ENCODE results near the gene MDFIC. TPM values are rescaled to one million over a fixed set of nuclear protein-coding genes. Genes with fewer than 3 reads are reported as not detected.

The MDFIC gene
- polyA plus RNA-seq, 1 of the 3 experiments (the other 2 are of a cell fraction): 2.8 TPM

DNA sequence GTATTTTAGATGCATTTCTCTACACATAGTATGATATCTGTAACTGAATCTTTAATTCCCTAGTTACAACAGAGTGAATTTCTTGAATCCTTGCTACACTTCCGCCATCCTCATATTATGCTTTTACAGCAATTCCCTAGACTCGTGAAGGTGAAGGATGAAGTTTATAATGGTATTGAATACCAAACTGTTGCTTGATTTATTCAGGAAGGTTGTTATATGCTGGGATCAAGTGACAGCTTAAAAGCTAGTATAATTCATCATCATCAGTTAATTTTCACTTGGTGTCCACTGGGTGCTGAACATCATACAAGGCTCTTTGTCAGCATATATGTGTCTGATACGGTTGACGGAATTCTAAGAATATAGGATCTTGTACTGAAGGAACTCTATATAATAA is 47.2 kb downstream of the MDFIC start (continued):
- TF ChIP-seq FOXJ3 (CRISPR knock-in tag; IDR thresholded peaks at IDR 0.05) (no peak), CHD2 (IDR thresholded peaks at IDR 0.05; ENCODE audit: low read length, partially characterized antibody) (no peak), JUND (IDR thresholded peaks at IDR 0.05) (no peak), MEF2A (IDR thresholded peaks at IDR 0.05; ENCODE audit: borderline replicate concordance, low read depth) (no peak), RXRA (IDR thresholded peaks at IDR 0.05; ENCODE audit: borderline replicate concordance, low read depth) (no peak), NFIC (IDR thresholded peaks at IDR 0.05; ENCODE audit: borderline replicate concordance) (no peak), ELF1 (IDR thresholded peaks at IDR 0.05) (no peak), RAD21 (IDR thresholded peaks at IDR 0.05; ENCODE audit: low read length) (no peak), RCOR1 (IDR thresholded peaks at IDR 0.05; ENCODE audit: low read length) (no peak)

DNA sequence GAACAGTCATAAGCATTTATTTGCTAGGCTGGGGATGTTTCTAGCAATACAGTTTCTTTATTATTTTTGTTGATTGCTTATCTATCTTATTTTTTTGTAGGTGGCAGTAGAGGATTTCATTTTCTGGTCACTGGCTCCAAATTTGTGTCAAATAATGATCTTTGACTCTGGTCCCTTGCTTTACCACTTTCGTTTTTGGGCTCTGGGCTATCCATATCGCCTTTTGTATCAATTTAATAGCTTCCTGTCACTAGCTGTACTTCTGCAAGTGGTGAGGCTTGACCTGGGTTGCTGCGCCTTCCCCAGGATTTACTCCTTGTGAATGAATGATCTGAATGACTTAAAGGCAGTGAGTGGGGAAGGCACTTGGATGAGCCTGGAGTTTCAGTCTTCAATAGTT is 48.4 kb downstream of the MDFIC start:
- Histone ChIP-seq H3K9me2 (no peaks in the 10 kb centered on the region), H2AFZ (ENCODE audit: low read depth) (no peak overlapping the region), H3K9ac (no peak overlapping the region), H3K27ac (ENCODE audit: low read depth in 2 of 2, low read length in 1 of 2) (no peak overlapping the region), H4K20me1 (ENCODE audit: insufficient read depth) (no peaks in the 10 kb centered on the region), H3F3A (replicated peaks; ENCODE audit: insufficient read depth) (no peaks in the 10 kb centered on the region), H3K4me1 (ENCODE audit: control insufficient read depth in 1 of 2, insufficient read depth in 2 of 2, low read depth in 1 of 2, low read length in 1 of 2) (no peaks in the 10 kb centered on the region; a peak in 1 of 4 replicates), H3K9me3 (no peaks in the 10 kb centered on the region), H3K36me3 (replicated peaks in 1 of 2; ENCODE audit: control insufficient read depth in 1 of 2, insufficient read depth in 2 of 2, low read length in 1 of 2) (no peaks in the 10 kb centered on the region), H3K27me3 (ENCODE audit: insufficient read depth) (no peaks in the 10 kb centered on the region; the same call in 1 of the 2 replicates), H3K79me2 (ENCODE audit: insufficient read depth) (no peaks in the 10 kb centered on the region), H3K4me3 (ENCODE audit: low read depth in 2 of 2, low read length in 1 of 2) (no peak overlapping the region), H3K4me2 (no peak overlapping the region)
- POLR2A ChIA-PET: no interaction called here
- no peak for DNase-seq
- TF ChIP-seq TAF1 (IDR thresholded peaks at IDR 0.05; ENCODE audit: borderline replicate concordance, low read depth, low read length): no peak
- no peak for TF ChIP-seq MXI1 (IDR thresholded peaks at IDR 0.05; ENCODE audit: low read depth, low read length)
- TF ChIP-seq YY1 (IDR thresholded peaks at IDR 0.05; ENCODE audit: low read depth): no peak
- TF ChIP-seq, protein P1, sequence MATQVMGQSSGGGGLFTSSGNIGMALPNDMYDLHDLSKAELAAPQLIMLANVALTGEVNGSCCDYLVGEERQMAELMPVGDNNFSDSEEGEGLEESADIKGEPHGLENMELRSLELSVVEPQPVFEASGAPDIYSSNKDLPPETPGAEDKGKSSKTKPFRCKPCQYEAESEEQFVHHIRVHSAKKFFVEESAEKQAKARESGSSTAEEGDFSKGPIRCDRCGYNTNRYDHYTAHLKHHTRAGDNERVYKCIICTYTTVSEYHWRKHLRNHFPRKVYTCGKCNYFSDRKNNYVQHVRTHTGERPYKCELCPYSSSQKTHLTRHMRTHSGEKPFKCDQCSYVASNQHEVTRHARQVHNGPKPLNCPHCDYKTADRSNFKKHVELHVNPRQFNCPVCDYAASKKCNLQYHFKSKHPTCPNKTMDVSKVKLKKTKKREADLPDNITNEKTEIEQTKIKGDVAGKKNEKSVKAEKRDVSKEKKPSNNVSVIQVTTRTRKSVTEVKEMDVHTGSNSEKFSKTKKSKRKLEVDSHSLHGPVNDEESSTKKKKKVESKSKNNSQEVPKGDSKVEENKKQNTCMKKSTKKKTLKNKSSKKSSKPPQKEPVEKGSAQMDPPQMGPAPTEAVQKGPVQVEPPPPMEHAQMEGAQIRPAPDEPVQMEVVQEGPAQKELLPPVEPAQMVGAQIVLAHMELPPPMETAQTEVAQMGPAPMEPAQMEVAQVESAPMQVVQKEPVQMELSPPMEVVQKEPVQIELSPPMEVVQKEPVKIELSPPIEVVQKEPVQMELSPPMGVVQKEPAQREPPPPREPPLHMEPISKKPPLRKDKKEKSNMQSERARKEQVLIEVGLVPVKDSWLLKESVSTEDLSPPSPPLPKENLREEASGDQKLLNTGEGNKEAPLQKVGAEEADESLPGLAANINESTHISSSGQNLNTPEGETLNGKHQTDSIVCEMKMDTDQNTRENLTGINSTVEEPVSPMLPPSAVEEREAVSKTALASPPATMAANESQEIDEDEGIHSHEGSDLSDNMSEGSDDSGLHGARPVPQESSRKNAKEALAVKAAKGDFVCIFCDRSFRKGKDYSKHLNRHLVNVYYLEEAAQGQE (IDR thresholded peaks at IDR 0.05; ENCODE audit: low read depth, low read length): no peak
- CTCF ChIA-PET: no interaction called here
- WGBS (ENCODE audit: low lambda C conversion rate): 7% methylated on average over 3 of the region's 3 CpGs

DNA sequence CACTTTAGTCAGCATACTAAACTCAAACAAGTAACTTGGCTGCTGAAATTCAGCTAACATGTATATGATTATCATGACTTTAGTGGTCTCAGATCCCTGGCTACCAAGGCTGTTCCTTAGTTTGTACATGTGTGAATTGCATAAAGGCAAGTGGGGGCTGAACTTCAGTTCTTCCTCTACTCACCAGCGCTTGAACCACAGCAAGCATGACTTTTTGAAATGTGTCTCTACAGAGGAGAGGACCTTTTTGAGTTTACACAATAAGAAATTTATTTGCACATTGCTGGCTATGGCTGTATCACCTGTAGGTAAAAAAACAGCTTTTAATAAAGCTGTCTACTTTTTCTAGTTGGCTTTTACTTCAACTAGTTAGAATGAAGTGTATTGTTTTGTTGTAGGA is 48.8 kb downstream of the MDFIC start:
- no peak overlapping the region for H3K4me2 ChIP-seq
- DNase-seq: no peak
- no peaks in the 10 kb centered on the region for H3K36me3 ChIP-seq (replicated peaks in 1 of 2; ENCODE audit: control insufficient read depth in 1 of 2, insufficient read depth in 2 of 2, low read length in 1 of 2)
- H3K79me2 ChIP-seq (ENCODE audit: insufficient read depth): no peaks in the 10 kb centered on the region
- no peaks in the 10 kb centered on the region for H4K20me1 ChIP-seq (ENCODE audit: insufficient read depth)
- H3K27ac ChIP-seq (ENCODE audit: low read depth in 2 of 2, low read length in 1 of 2): no peak overlapping the region
- no peak overlapping the region for H3K4me3 ChIP-seq (ENCODE audit: low read depth in 2 of 2, low read length in 1 of 2)
- ChIA-PET POLR2A (no interaction called here), CTCF (no interaction called here)
- H3K9ac ChIP-seq: no peak overlapping the region
- H3K9me2 ChIP-seq: no peaks in the 10 kb centered on the region
- H3K27me3 ChIP-seq (ENCODE audit: insufficient read depth): no peaks in the 10 kb centered on the region; the same call in 1 of the 2 replicates
- no peaks in the 10 kb centered on the region for H3K9me3 ChIP-seq
- no peak overlapping the region for H2AFZ ChIP-seq (ENCODE audit: low read depth)
- H3F3A ChIP-seq (replicated peaks; ENCODE audit: insufficient read depth): no peaks in the 10 kb centered on the region
- WGBS (ENCODE audit: low lambda C conversion rate): 14% methylated on average over 1 of the region's 1 CpG
- H3K4me1 ChIP-seq (ENCODE audit: control insufficient read depth in 1 of 2, insufficient read depth in 2 of 2, low read depth in 1 of 2, low read length in 1 of 2): no peaks in the 10 kb centered on the region; a peak in 1 of 4 replicates
- no peak for TF ChIP-seq YY1 (IDR thresholded peaks at IDR 0.05; ENCODE audit: low read depth)
- TF ChIP-seq NRF1 (IDR thresholded peaks at IDR 0.05; ENCODE audit: low read depth, low read length): no peak
- TF ChIP-seq MXI1 (IDR thresholded peaks at IDR 0.05; ENCODE audit: low read depth, low read length): no peak
- TF ChIP-seq, protein P1 (IDR thresholded peaks at IDR 0.05; ENCODE audit: low read depth, low read length): no peak
- TF ChIP-seq FOXJ3 (CRISPR knock-in tag; IDR thresholded peaks at IDR 0.05): no peak
- no peak for TF ChIP-seq CHD2 (IDR thresholded peaks at IDR 0.05; ENCODE audit: low read length, partially characterized antibody)
- no peak for TF ChIP-seq RAD21 (IDR thresholded peaks at IDR 0.05; ENCODE audit: low read length)
- TF ChIP-seq, protein P2, sequence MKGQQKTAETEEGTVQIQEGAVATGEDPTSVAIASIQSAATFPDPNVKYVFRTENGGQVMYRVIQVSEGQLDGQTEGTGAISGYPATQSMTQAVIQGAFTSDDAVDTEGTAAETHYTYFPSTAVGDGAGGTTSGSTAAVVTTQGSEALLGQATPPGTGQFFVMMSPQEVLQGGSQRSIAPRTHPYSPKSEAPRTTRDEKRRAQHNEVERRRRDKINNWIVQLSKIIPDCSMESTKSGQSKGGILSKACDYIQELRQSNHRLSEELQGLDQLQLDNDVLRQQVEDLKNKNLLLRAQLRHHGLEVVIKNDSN (IDR thresholded peaks at IDR 0.05; ENCODE audit: borderline replicate concordance, low read depth): no peak
- TF ChIP-seq ELF1 (IDR thresholded peaks at IDR 0.05): no peak
- TF ChIP-seq, protein P3, sequence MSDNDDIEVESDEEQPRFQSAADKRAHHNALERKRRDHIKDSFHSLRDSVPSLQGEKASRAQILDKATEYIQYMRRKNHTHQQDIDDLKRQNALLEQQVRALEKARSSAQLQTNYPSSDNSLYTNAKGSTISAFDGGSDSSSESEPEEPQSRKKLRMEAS (IDR thresholded peaks at IDR 0.05; ENCODE audit: low read depth): no peak
- TF ChIP-seq TEAD4 (IDR thresholded peaks at IDR 0.05; ENCODE audit: borderline replicate concordance, insufficient read depth): no peak
- no peak for TF ChIP-seq TCF12 (IDR thresholded peaks at IDR 0.05)
- TF ChIP-seq TAF1 (IDR thresholded peaks at IDR 0.05; ENCODE audit: borderline replicate concordance, low read depth, low read length): no peak
- no peak for TF ChIP-seq JUND (IDR thresholded peaks at IDR 0.05)
- TF ChIP-seq SMC3 (IDR thresholded peaks at IDR 0.05; ENCODE audit: low read depth, low read length): no peak
